Effector CD8-positive, alpha-beta T cell (primary cell): Measurements from ENCODE around the gene LRRC40.

Experiments used
- DNase-seq: peaks from one replicate; lab custom pipeline; 2025; lab: John Stamatoyannopoulos, UW

Gene LRRC40

DNA sequence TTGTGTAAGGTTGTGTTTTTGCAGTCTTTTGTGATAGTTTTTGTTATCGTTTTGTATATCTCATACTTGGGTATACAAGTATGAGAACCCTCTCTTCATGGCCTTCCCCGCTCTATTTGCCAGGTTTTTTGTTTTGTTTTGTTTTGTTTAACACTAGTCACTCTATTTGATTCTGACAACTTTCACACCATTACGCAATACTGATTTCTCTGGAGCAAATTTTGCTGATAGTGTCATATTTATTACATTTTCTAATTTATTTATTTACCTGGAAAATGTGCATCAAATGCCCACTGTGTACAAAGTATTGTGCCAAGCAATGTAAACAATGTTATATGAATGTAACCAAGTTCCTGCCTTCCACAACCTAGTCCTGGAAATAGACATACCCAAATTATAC lies 90.1 kb downstream of the LRRC40 start:
- DNase-seq, result no peak

DNA sequence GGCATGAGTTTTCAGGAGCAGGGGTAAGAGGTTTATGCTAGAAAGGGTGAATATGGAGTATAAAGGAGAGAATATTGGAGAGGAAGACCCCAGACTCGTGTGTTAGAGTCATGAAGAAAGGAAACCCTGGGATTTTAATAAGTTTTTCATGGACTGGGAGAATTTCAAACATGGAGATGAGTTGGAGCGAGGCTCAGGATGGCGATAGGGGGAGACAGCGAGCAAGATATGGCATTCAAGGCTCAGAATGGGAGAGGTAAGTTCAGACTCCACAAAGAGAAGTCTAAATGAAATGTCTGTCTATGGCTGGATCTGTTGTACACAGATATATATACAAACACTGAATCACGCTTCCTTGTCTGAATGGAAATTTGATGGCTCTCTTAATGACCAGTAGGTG lies 92.5 kb downstream of the LRRC40 start:
- DNase-seq, result no peak

DNA sequence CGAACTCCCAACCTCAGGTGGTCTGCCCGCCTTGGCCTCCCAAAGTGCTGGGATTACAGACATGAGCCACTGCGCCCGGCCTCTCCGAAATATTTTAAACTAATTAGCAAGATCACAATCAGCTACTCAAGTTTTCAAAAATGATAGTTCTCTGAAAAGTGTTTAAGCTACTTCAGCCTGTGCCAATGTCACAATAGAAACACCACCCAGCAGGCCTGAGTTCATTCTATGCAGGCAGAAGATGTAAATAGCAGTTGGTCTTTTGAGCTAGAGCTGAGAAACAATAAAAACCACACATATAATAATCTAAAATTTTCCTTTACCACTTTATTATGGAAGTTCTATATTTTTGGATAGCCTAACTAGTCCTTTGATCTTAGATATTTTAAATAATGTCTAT lies 96.1 kb downstream of the LRRC40 start:
- DNase-seq, result no peak

DNA sequence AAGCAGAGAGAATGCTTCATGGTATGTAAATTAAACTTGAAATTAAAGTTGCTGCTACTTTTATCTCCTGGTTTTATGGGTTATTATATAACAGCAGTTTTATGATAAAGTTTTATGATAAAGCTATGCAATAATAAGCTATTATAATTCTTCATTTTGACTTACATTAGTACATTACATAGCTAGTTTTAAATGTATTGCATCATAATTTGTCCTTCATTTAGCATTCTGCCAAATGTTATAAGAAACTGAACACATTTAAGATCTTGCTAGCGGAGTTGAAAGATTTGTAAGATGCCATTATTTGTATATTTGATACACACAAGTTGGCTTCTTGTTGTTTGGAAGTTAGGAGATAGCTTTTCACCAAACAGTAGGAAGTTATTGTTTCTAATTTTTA lies 101.6 kb downstream of the LRRC40 start:
- no peak for DNase-seq

DNA sequence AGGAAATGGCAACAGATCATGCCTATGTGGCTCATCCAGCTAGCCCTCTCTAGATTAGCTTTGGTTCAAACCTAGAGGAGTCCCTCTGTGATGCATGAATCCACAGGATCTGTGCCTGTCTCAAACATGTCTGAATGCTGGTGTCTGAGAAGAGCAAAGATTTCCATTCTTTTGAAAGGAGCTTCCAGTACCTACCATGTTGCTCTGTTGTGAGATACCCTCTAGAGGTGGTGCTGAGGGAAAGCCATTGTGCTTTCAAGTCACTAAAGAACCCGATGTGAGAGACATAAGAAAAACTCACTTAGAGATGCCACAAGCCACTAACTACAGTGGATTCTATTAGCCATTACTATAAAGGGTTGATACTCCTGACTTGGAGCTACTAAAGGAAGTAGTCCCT lies 103.6 kb downstream of the LRRC40 start:
- DNase-seq, result no peak

DNA sequence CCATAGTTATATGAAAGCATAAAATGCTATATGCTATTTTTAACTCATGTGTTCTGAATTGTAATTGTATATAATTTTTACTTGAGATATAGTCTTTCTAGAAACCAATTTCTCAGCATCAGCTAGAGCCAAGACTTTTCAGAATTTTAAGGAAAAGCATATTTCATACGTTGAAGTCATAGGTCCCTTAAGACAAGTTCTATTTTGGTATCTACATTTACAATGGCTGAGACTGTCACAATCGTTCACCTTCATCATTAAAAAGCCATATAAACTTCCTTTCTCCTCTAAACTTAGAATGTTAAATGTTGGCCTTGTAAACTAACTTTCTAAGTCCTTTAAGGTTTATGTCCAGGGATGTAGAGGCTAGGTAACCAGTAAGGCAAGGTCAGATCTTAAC lies 104.1 kb downstream of the LRRC40 start:
- no peak for DNase-seq
